Measurements from ENCODE around the gene SLC35B2. TPM values are rescaled to one million over a fixed set of nuclear protein-coding genes. Genes with fewer than 3 reads are reported as not detected.
A peak's percentile ranks its signal among the peaks of the same experiment; 100 is the strongest.
"Not testable (repeated sequence)": the region's sequence is repeated elsewhere in the genome, so short reads cannot be mapped to it uniquely, and the experiment has no call there.

SLC35B2 gene
- polyA plus RNA-seq, 1 donor = 46.7 TPM

GRCh38 chr6:44237021-44237812, 20.1 kb downstream of the SLC35B2 start:
- DNase-seq = peak; percentile 83

GRCh38 chr6:44235891-44236516, 21.3 kb downstream of the SLC35B2 start:
- no peak for DNase-seq

- DNase-seq = no peak
These were observed 22.1 kb downstream of the SLC35B2 start for GRCh38 chr6:44235269-44235668.

GRCh38 chr6:44234101-44235025, 23.0 kb downstream of the SLC35B2 start:
- DNase-seq = no peak

GRCh38 chr6:44233567-44234100, 23.7 kb downstream of the SLC35B2 start:
- no peak for DNase-seq

GRCh38 chr6:44232676-44233566, 24.4 kb downstream of the SLC35B2 start:
- no peak for DNase-seq

GRCh38 chr6:44231426-44231825, 25.9 kb downstream of the SLC35B2 start:
- not testable (repeated sequence) for DNase-seq

- no peak for DNase-seq
These were observed 27.2 kb downstream of the SLC35B2 start for GRCh38 chr6:44230034-44230675.

GRCh38 chr6:44229376-44230033, 27.8 kb downstream of the SLC35B2 start:
- no peak for DNase-seq

GRCh38 chr6:44228836-44229235, 28.5 kb downstream of the SLC35B2 start:
- DNase-seq = no peak

GRCh38 chr6:44228433-44228832, 28.9 kb downstream of the SLC35B2 start:
- no peak for DNase-seq

GRCh38 chr6:44228031-44228430, 29.3 kb downstream of the SLC35B2 start:
- DNase-seq = no peak

- no peak for DNase-seq
These were observed 30.1 kb downstream of the SLC35B2 start for GRCh38 chr6:44227148-44227793.

GRCh38 chr6:44226368-44227147, 30.8 kb downstream of the SLC35B2 start:
- no peak for DNase-seq

- DNase-seq = no peak
These were observed 31.6 kb downstream of the SLC35B2 start for GRCh38 chr6:44225579-44226325.

GRCh38 chr6:44224965-44225305, 32.4 kb downstream of the SLC35B2 start:
- no peak for DNase-seq

- no peak for DNase-seq
These were observed 33.0 kb downstream of the SLC35B2 start for GRCh38 chr6:44224029-44224964.

Data from left kidney (tissue), 2 donors.